Fibroblast of skin of right quadriceps (primary cell): ENCODE measurements around the gene PI4KA.
"Not testable (repeated sequence)": the region's sequence is repeated elsewhere in the genome, so short reads cannot be mapped to it uniquely, and the experiment has no call there.

Source experiments
- DNase-seq: peaks from one replicate; pipeline ENCODE4 v3.0.0-alpha.2; 2013

The PI4KA gene

GRCh38 chr22:20720692-20721408 lies 137.8 kb downstream of the PI4KA start:
- DNase-seq: no peak

GRCh38 chr22:20718727-20719126 lies 139.9 kb downstream of the PI4KA start:
- not testable (repeated sequence) for DNase-seq

- not testable (repeated sequence) for DNase-seq
Observed at GRCh38 chr22:20717981-20718380, 140.6 kb downstream of the PI4KA start.

GRCh38 chr22:20717213-20717866 lies 141.3 kb downstream of the PI4KA start:
- not testable (repeated sequence) for DNase-seq

- DNase-seq: not testable (repeated sequence)
Observed at GRCh38 chr22:20713116-20713515, 145.5 kb downstream of the PI4KA start.

- not testable (repeated sequence) for DNase-seq
Observed at GRCh38 chr22:20709966-20710365, 148.6 kb downstream of the PI4KA start.

- not testable (repeated sequence) for DNase-seq
Observed at GRCh38 chr22:20707549-20708118, 151.0 kb downstream of the PI4KA start.

GRCh38 chr22:20703816-20704609 lies 154.6 kb downstream of the PI4KA start:
- DNase-seq: not testable (repeated sequence)

- not testable (repeated sequence) for DNase-seq
Observed at GRCh38 chr22:20703414-20703806, 155.2 kb downstream of the PI4KA start.

- peak; percentile 89 for DNase-seq
Observed at GRCh38 chr22:20702546-20703413, 155.8 kb downstream of the PI4KA start.

- DNase-seq: not testable (repeated sequence)
Observed at GRCh38 chr22:20702175-20702545, 156.5 kb downstream of the PI4KA start.

- DNase-seq: not testable (repeated sequence)
Observed at GRCh38 chr22:20701680-20702136, 156.9 kb downstream of the PI4KA start.

GRCh38 chr22:20700347-20700746 lies 158.3 kb downstream of the PI4KA start:
- DNase-seq: not testable (repeated sequence)

GRCh38 chr22:20699856-20700255 lies 158.8 kb downstream of the PI4KA start:
- DNase-seq: not testable (repeated sequence)

- DNase-seq: peak; percentile 87
Observed at GRCh38 chr22:20697481-20698113, 161.0 kb downstream of the PI4KA start.

GRCh38 chr22:20696056-20696455 lies 162.6 kb downstream of the PI4KA start:
- DNase-seq: not testable (repeated sequence)

- DNase-seq: not testable (repeated sequence)
Observed at GRCh38 chr22:20695205-20695604, 163.4 kb downstream of the PI4KA start.

- DNase-seq: not testable (repeated sequence)
Observed at GRCh38 chr22:20694256-20694655, 164.4 kb downstream of the PI4KA start.

GRCh38 chr22:20692926-20693325 lies 165.7 kb downstream of the PI4KA start:
- DNase-seq: not testable (repeated sequence)

GRCh38 chr22:20690586-20691317 lies 167.9 kb downstream of the PI4KA start:
- DNase-seq: not testable (repeated sequence)
